GM21423 (cell line): ENCODE results near the gene TRIM34.
"Not testable (repeated sequence)": the region's sequence is repeated elsewhere in the genome, so short reads cannot be mapped to it uniquely, and the experiment has no call there.

ENCODE experiments used
- ATAC-seq: cut with Tn5 transposase; IDR thresholded peaks from one replicate; pipeline ENCODE4 v1.9.1; 2021; ENCODE audit warnings: mild to moderate bottlenecking, moderate library complexity; ENCODE audit not compliant: unreplicated experiment

The TRIM34 gene

GRCh38 chr11:5684036-5684645 lies 59.3 kb downstream of the TRIM34 start:
- ATAC-seq = no peak

GRCh38 chr11:5684646-5685362 lies 60.0 kb downstream of the TRIM34 start, which contains the start of gene TRIM5:
TSS of gene TRIM5 (minus strand) at chr11:5685074. CDS start at chr11:5680177, 4,897 bp downstream.
- peak; percentile 67 for ATAC-seq

- no peak for ATAC-seq
Measured at GRCh38 chr11:5686426-5686825, 61.6 kb downstream of the TRIM34 start.

- no peak for ATAC-seq
Measured at GRCh38 chr11:5688482-5688881, 63.7 kb downstream of the TRIM34 start.

GRCh38 chr11:5689551-5689983 lies 64.8 kb downstream of the TRIM34 start, which contains the start of gene TRIM22:
TSS of gene TRIM22 (plus strand) at chr11:5689790. CDS start at chr11:5696233, 6,443 bp downstream.
- peak; percentile 77 for ATAC-seq

- ATAC-seq = no peak
Measured at GRCh38 chr11:5690216-5690615, 65.4 kb downstream of the TRIM34 start.

- no peak for ATAC-seq
Measured at GRCh38 chr11:5690736-5691135, 65.9 kb downstream of the TRIM34 start.

GRCh38 chr11:5691238-5691963 lies 66.6 kb downstream of the TRIM34 start:
- not testable (repeated sequence) for ATAC-seq

GRCh38 chr11:5691964-5692361 lies 67.2 kb downstream of the TRIM34 start:
- ATAC-seq = no peak
